Gastrocnemius medialis (tissue), 4 donors: ENCODE measurements around the gene GNPAT.

Source experiments
- POLR2A ChIP-seq, 2 donors: fragments of 450-650 bp; IDR thresholded peaks; one replicate each; pipeline ENCODE4 v1.6.1; 2017; ENCODE audit warnings: antibody characterized with exemption in 2 of 2, mild to moderate bottlenecking in 2 of 2, moderate library complexity in 2 of 2
- TF ChIP-seq, protein P1 (sequence below), 5 experiments: fragments of 450-650 bp in 3 of 5; fragments of 200-600 bp in 2 of 5; sonication (generic) in 2 of 5; IDR thresholded peaks in 4 of 5; conservative IDR thresholded peaks in 1 of 5; 1 replicate in 4 of 5; 2 replicates in 1 of 5; pipeline ENCODE4 v1.5.1; 2016 to 2019; ENCODE audit warnings: antibody characterized with exemption in 5 of 5, mild to moderate bottlenecking in 3 of 5, moderate library complexity in 3 of 5

DNA sequence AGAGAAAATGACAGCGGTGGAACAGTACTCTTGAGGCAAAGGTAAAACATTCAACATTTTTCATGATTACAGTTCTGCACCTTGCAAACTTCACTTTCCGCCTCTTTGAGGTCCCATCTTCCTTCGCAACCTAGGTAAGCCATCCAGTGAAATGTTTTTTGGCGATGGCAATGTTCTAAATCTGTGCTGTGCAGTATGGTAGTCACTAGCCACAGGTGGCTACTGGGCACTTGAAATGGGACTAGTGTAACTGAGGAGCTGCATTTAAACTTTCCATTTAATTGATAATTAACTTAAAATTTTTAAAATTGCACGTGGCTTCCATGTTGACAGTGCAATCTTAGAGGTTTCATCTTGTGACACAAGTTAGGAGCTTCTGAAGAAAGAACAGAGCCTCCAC is 83.6 kb downstream of the GNPAT start:
- TF ChIP-seq, protein P1, sequence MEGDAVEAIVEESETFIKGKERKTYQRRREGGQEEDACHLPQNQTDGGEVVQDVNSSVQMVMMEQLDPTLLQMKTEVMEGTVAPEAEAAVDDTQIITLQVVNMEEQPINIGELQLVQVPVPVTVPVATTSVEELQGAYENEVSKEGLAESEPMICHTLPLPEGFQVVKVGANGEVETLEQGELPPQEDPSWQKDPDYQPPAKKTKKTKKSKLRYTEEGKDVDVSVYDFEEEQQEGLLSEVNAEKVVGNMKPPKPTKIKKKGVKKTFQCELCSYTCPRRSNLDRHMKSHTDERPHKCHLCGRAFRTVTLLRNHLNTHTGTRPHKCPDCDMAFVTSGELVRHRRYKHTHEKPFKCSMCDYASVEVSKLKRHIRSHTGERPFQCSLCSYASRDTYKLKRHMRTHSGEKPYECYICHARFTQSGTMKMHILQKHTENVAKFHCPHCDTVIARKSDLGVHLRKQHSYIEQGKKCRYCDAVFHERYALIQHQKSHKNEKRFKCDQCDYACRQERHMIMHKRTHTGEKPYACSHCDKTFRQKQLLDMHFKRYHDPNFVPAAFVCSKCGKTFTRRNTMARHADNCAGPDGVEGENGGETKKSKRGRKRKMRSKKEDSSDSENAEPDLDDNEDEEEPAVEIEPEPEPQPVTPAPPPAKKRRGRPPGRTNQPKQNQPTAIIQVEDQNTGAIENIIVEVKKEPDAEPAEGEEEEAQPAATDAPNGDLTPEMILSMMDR (IDR thresholded peaks at IDR 0.05 in 4 of 5, conservative IDR thresholded peaks at IDR 0.05 in 1 of 5), result no peak
- TF ChIP-seq POLR2A (IDR thresholded peaks at IDR 0.05), result no peak
